MM.1S (cell line): ENCODE data around the gene PDSS2.

Source experiments
- EZH2 ChIP-seq: fragments of 300-600 bp; sonication (generic); optimal IDR thresholded peaks from 2 replicates; pipeline ENCODE3; 2017; ENCODE audit warnings: low read depth, mild to moderate bottlenecking, antibody characterized with exemption, low read length, mixed read lengths
- EZH2phosphoT487 ChIP-seq: fragments of 300-600 bp; sonication (generic); IDR thresholded peaks from 2 replicates; pipeline ENCODE4 v1.6.1; 2018; ENCODE audit warnings: antibody characterized with exemption, low read length
- TF ChIP-seq, protein P1 (sequence below): fragments of 300-600 bp; sonication (generic); IDR thresholded peaks from 2 replicates; pipeline ENCODE4 v1.5.1; 2016; ENCODE audit warnings: antibody characterized with exemption, low read length, mixed read lengths

GRCh38 chr6:107409942-107410341, 49.4 kb downstream of the PDSS2 start:
- TF ChIP-seq EZH2 (no peak), EZH2phosphoT487 (no peak)
- TF ChIP-seq, protein P1, sequence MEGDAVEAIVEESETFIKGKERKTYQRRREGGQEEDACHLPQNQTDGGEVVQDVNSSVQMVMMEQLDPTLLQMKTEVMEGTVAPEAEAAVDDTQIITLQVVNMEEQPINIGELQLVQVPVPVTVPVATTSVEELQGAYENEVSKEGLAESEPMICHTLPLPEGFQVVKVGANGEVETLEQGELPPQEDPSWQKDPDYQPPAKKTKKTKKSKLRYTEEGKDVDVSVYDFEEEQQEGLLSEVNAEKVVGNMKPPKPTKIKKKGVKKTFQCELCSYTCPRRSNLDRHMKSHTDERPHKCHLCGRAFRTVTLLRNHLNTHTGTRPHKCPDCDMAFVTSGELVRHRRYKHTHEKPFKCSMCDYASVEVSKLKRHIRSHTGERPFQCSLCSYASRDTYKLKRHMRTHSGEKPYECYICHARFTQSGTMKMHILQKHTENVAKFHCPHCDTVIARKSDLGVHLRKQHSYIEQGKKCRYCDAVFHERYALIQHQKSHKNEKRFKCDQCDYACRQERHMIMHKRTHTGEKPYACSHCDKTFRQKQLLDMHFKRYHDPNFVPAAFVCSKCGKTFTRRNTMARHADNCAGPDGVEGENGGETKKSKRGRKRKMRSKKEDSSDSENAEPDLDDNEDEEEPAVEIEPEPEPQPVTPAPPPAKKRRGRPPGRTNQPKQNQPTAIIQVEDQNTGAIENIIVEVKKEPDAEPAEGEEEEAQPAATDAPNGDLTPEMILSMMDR: no peak
